HG03025 (cell line): ENCODE results near the gene TMEM141.
"Not testable (repeated sequence)": the region's sequence is repeated elsewhere in the genome, so short reads cannot be mapped to it uniquely, and the experiment has no call there.

ENCODE experiments used
- ATAC-seq: cut with Tn5 transposase; IDR thresholded peaks from one replicate; pipeline ENCODE4 v1.9.1; 2021; ENCODE audit warnings: mild to moderate bottlenecking, moderate library complexity; ENCODE audit not compliant: unreplicated experiment, low FRiP score

TMEM141 gene

DNA sequence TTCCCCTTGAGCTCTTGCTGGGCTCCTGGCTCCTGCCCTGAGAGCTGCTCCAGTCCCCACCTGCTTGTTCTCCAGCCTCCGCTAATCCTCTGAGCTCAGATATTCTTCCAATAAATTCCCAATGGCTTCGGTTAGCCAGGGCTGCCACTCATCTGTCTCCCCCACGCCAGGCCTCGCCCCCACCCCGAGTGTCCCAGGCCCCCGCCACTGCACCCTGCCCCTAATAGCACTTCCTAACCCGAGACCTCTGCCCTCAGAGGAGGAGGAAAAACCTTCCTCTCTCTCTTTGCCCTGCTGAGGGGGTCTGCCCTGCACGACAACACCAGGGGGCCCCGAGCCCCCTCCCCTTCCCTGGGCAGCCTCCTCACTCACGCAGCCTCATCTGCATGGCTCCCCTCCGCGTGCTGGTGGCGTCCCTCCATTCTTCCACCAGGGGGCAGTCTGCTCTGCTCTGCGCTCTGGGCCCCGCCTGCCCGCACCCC, 21.4 kb upstream of the TMEM141 start:
- no peak for ATAC-seq

DNA sequence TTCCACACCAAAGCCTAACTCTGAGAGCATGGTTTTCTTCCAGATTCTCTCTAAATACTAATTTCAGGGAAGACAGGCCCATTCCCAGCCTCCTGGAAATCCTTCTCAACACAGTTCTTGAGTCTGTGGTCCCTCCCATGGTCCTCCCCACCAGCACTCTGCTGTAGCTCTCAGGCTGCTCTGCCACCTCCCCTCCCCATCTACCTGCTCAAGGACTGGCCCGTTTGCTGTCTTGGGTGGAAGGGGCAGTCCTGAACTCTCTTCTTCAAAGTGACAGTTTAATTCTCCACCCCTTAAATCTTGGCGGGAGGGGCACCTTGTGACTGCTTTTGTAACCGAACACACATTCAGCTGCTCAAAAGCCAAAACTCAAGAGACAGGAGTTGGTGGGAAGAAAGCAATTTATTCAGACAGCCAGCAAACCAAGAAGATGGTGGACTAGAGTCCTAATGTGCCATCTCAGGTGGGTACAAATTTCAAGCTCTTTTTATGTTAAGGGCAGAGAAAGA, 19.2 kb upstream of the TMEM141 start:
- no peak for ATAC-seq

DNA sequence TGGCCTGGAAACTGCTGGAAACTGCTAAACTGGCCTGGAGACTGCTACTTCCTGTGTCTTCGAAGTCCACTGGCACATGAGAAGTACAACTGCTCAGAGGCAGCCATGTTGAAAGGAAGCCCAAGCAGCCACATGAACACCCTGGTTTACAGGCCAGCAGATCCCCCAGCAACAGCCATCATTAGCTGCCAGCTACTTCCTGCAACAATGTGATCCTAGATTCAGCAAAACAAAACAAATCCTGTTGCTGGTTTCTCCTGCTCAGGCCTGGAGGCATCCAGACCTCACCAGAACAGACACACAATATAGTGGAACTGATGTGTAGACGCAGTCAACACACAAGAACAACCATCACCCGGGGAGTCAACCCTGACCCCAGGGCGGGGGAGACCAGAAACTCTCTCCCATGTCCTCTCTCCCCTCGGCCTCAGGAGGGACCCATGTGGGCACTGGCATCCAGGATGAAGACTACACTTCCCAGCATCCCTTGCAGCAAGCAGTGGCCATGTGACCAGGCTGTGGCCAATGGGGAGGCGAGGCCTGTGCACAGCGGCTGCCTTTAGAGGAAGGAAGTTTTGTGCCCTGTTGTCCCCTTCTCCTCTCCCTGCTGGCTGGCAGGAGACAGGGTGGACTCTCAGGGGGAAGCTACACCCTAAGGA, 17.6 kb upstream of the TMEM141 start:
- no peak for ATAC-seq

DNA sequence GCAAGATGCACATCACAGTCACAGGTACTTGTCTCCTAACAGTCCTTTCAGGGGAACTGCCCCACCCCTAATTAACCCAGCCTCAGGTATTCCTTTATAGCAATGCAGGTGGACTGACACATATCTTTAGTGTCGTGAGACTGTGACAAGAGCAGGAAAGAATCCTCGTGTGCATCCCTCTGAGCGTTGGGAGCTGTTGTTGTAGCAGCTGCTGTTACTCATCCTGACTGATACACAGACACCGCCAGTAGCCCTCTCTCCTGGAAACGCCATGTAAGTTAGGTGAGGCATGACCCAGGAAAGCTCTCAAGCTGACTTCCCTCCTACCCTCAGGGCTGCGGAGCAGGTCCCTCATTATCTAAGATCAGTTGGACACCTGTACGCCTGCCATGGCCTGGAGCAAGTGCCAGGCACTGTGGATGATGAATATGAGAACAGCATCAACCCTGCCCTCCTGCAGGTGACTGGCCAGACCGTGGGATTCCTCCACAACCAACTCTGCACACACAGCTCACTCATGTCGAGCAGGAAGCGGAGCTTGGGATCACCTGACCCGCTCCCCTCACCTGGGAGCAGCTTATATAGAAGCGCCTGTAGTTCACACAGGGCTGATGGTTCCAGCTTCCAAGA, 16.6 kb upstream of the TMEM141 start:
- ATAC-seq, result no peak

DNA sequence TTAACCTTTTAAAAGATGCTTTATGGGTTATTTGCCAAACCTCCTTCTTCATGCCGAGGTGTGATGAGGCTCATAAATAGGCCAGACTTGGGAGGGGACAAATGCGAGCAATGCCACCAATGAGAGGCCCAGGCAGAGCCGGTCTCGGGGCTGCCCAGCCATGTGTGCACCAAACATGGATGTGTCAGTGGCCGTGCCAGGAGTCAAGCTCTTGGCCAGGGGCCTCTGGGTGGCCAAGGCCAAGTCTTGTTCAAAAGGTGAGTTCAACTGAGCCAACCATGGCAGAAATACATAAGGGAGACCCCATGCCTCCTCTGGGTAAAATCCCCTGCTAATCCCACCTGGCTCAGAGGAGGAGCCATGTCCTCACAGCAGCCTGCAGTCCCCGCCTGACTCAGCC, 16.0 kb upstream of the TMEM141 start:
- no peak for ATAC-seq

DNA sequence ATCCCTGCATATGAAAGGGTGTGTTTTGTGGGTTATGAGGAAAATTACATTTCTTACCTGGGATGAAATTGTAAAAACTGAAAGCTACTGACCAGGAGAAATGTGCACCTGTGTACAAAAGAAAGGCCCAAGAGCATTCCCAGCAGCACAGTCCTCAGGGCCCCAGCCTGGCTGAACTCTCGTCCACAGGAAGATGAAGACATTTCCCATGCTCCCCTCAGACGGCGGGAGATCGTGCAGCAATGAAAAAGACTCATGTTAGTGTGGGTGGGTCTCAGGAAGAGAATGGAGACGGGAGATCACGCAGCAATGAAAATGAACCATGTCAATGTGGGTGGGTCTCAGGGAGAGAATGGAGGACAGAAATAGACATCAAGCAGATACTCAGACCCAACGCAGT, 14.2 kb upstream of the TMEM141 start:
- ATAC-seq, result no peak

DNA sequence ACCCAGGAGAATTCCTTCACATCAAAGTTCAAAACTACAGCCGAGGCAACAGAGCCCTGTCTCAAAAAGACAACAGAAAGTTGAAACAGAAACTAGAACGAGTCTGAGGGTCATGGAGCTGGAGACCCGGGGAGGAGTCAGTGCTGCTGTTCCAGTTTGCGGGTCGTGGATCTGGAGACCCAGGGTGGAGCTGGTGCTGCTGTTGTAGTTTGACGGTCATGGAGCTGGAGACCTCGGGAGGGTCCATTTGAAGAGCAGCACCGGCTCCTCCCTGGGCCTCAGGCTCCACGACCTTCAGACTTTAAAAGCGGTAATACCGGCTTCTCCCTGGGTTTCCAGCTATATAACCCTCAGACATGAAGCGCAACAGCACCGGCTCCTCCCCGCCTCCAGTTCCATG, 13.8 kb upstream of the TMEM141 start:
- ATAC-seq, result no peak

DNA sequence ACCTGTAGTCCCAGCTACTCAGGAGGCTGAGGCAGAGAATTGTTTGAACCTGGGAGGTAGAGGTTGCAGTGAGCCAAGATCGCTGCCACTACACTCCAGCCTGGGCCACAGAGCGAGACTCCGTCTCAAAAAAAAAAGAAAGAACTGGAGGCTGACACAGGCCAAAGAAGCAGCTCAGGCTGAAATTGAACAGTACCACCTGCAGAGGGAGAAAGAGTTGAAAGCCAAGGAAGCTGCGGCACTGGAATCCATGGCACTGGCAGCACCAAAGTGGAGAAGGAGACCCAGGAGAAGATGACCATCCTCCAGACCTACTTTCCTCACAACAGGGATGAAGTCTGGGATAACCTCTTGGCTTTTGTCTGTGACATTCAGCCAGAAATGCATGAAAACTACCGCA, 11.3 kb upstream of the TMEM141 start:
- no peak for ATAC-seq

DNA sequence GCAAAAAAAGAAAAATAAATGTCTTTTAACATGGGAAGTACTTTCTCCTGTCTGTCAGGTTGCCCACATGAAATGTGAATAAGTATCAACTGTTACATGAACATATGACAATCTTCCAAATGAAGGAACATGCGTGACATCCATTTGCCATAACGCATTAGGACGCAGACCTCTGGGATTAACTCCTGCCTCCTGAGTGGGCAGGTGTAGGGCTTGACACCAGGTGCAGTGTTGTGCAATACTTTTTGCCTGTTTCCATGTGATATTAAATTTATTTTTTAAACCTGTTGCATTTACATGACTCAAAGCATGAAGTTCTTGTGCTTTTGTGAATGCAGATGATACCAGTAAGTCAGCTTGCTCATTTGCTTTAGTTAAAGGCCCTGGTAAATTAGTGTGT, 8.7 kb upstream of the TMEM141 start:
- no peak for ATAC-seq

DNA sequence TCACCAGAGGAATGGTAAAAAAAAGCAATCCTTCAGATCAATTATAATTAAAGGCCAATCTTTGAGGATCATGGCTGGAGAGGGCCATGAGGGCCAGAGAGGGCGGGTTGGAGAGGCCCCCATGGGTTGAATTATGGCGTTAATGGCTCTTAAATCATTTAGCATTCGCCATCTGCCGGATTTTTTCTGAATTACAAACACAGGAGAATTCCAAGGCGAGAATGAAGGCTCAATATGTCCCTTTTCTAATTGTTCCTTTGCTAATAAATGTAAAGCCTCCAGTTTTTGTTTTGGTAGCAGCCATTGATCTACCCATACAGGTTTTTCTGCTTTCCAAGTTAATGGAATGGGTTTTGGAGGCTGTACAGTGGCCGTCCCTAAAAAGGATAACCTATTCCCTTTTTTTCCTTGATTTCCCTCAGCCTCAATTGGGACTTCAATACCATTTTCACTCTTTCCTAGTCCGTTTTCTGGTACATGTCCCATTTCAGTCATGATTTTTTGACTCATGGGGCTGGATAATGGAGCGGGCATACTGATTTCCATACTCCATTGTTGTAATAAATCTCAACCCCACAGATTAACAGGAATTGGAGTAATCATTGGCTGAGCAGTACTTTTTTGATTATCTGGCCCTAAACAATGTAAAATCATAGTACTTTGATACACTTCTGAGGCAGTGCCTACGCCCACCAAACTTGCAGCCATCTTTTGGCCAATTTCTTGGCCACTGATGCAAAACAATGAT, 6.7 kb upstream of the TMEM141 start:
- no peak for ATAC-seq

DNA sequence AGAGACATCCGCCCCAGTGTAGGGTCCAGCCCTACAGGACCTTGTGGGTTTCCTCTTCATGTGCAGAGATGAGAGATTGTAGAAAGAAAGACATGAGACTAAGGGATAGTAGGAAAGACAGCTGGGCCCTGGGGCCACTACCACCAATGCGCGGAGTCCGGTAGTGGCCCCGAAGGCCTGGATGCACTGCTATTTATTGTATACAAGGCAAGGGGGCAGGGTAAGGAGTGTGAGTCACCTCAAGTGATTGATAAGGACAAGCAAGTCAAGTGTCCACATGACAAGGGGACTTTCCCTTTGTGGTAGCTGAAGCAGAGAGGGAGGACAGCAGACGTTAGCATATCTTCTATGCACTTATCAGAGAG, 6.2 kb upstream of the TMEM141 start:
- ATAC-seq, result no peak

DNA sequence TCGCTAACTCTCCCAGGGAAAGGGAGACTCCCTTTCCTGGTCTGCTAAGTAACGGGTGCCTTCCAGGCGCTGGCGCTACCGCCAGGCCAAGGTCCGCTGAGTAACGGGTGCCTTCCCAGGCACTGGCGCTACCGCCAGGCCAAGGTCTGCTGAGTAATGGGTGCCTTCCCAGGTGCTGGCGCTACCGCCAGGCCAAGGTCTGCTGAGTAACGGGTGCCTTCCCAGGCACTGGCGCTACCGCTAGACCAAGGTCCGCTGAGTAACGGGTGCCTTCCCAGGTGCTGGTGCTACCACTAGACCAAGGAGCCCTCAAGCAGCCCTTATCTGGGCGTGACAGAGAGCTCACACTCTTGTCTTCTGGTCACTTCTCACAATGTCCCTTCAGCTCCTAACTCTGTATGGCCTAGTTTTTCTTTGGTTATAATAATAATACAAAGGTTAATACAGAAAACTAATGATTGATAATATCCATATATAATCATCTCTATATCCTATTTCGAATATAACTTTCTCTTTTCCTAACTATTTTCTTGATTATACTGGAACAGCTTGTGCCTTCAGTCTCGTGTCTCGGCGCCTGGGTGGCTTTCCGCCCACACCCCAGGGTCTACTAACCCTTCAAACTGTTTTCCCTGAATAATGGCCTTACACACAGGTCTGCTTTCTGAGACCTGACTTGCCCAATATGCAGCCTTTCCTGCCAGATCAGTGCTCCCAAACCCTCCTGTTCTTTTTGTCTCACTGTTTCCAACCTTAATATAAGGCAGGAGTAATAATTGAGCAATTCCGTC, 5.4 kb upstream of the TMEM141 start:
- ATAC-seq, result not testable (repeated sequence)

DNA sequence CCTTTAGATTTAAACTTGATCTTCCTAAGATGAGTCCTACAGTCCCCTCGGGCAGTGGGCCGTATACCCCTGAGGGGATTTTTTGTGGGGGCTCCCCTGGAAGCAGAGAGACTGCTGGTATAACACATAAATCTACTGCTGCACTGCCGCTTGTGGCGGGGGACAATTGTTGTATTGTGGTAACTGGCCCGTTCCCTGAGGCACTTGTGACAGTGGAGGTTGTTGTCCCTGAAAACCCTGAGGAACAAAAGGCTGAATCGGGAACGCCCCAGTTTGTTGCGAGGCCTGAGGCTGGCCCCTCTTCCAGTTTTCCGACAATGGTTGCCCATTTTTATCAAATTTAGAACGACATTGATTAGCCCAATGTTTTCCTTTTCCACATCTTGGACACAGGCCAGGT, 4.7 kb upstream of the TMEM141 start:
- ATAC-seq, result no peak

DNA sequence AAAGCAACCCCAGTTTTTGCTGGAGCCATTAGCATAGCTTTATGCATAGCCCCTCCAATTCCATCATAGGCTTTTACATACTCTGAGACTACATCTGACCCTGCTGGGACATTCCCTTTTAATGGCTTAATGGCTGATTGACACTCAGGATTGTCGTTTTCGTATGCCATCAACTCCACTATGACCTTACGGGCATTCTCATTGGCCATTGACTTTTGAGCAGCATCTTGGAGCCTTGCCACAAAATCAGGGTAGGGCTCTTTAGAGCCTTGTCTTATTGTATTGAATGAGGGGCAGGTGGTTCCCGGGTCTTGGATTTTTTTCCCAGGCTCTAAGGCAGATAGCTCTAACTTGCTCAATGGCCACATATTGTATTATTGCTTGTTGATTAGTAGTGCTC, 4.2 kb upstream of the TMEM141 start:
- ATAC-seq, result not testable (repeated sequence)

DNA sequence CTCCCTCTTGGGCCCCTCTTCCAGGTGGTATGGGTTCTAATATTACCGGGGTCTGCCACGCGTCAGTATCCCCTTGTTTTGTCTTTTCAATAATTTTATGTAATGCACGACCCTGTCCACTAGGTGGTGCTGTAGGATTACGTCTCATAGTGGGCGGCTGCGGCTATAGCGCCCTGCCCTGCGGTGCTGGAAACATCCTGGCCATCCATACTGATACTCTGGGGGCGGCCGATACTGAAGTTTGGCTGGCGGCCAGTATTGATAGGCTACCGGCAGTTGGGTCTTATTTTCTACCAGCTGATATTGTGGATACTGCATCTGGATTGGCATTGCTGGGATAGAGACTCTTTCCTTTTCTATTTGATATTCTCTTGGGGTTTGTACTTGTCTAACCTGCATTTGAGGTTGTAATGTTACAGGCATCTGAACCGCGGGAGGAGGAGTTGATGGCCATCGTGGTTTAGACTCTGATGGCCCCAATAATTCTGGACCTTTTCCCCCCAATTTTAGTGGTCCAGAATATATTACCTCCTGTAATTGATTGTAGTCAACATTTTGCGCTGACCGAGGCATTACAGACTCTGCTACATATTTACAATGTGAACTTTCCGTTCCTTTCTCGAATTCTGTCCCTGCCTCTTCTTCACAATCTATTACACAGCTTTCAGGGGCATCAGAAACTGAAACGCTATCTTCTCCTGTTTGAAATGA, 3.3 kb upstream of the TMEM141 start:
- ATAC-seq, result no peak

DNA sequence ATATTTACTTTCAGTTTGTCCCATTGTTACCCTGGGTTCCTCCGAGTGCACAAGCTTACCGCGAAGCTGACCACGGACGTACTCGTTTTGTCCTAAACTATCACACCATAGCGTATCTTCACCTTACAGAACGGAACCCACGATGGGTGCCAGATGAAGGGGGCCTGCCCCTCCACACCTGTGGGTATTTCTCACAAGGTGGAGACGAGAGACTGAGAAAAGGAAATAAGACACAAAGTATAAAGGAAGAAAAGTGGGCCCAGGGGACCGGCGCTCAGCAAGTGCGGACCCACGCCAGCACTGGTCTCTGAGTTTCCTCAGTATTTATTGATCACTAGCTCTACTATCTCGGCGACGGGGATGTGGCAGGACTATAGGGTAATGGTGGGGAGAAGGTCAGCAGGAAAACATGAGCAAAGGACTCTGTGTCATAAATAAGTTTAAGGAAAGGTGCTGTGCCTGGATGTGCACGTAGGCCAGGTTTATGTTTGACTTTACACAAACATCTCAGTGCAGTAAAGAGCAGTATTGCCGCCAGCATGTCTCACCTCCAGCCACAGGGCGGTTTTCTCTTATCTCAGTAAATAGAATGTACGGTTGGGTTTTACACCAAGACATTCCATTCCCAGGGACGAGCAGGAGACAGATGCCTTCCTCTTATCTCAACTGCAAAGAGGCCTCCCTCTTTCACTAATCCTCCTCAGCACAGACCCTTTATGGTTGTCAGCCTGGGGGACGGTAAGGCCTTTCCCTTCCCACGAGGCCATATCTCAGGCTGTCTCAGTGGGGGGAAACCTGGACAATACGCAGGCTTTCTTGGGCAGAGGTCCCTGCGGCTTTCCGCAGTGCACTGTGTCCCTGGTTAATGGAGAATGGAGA, 2.3 kb upstream of the TMEM141 start:
- ATAC-seq, result not testable (repeated sequence)

DNA sequence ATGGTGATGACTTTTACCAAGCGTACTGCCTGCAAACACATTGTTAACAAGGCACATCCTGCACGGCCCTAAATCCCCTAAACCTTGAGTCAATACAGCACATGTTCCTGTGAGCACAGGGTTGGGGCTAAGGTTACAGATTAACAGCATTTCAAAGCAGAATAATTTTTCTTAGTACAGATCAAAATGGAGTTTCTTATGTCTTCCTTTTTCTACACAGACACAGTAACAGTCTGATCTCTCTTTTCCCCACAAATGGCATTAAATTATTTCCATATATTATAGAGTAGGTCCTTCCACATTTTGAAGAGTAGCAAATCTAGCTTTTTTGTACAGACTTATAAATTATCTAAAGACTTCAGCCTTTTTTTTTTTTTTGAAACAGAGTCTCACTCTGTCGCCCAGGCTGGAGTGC, 1.6 kb upstream of the TMEM141 start:
- ATAC-seq, result no peak

DNA sequence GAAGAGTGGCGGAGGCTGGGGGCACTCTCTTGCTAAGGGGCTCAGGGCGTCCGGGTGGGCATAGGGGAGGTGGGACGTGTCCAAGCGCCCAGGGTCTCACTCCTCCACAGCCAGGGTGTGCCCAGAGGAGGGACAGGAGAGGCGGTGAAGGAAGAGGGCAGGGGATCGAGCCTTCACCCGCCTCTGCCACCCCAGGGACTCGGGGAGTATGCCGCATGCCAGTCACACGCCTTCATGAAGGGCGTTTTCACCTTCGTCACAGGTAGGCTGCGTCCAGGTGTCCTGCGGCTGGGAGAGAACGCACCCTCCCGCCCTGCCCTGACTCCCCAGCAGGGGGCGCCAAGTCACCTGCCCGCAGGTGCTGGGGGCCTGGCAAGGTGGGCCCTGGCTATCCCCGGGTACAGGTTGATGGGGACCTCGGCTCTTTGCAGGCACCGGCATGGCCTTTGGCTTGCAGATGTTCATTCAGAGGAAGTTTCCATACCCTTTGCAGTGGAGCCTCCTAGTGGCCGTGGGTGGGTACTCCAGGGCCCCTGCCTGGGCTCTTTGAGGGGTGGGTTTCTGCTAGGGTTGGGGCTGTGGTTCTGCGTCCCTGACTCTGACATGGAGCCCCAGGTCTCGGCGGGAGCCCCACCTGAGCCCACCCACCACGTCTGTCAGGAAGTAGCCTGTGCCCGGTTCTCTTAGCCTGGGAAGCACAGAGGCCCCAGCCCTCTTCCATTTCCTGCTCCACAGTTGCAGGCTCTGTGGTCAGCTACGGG, 552 bp downstream of the TMEM141 start:
- no peak for ATAC-seq
